ENCODE results near the gene NLGN1.
A peak's percentile ranks its signal among the peaks of the same experiment; 100 is the strongest.

The NLGN1 gene

DNA sequence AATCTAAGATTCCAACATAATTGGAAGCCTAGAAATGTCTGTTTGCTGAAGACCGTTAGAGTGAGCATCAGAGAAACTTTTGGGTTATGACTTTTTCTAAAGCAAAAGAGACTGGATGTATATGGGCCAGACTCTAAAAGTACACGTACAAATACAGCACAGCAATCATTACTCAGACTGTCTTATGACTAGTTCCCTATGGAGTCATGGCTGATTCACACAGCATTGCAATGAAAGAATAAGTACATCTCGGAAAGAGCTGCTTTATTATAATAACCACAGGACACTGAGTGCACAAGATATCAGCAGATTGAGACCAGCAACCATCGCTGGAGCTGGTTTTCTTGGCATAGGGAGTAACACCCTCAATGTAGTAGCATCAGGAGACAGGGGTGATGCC lies 618.6 kb downstream of the NLGN1 start:
- peak; percentile 53 for DNase-seq

DNA sequence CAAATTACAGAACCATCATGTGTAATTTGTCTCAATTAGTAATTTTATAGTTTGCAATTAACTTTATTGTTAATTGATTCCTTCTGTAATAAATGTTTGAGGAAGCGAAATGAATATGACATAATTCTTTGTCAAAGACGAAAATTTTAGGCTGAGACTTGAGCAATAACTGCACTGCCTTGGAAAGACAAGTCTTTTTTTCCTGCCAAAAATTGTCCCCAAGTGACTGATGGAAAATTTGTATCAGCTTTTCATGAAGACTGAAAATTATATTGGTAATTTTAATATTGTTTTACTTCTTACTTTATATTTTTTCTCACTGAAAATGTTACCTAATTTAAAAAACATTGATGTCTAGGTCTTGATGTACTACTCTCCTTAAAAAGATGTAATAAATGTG lies 622.6 kb downstream of the NLGN1 start:
- DNase-seq = no peak

DNA sequence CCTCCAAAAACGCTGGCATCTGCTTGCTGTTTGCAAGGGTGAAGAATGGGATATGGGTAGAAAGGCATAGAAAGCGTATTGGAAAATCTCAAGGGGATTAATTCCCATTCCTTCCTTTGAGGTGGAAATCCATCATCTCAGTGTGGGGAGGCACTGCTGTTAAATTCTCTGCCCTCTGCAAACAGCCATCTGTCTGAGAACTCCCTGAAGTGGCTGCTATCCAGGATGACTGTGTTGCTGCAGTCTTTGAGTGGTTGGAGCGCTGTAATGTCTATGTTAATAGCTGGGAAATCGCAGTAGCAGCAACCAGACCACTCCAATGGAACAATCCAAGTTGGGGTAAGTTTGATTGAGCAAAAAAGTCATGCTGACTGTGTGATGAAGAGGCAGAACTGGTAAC lies 625.9 kb downstream of the NLGN1 start:
- no peak for DNase-seq

DNA sequence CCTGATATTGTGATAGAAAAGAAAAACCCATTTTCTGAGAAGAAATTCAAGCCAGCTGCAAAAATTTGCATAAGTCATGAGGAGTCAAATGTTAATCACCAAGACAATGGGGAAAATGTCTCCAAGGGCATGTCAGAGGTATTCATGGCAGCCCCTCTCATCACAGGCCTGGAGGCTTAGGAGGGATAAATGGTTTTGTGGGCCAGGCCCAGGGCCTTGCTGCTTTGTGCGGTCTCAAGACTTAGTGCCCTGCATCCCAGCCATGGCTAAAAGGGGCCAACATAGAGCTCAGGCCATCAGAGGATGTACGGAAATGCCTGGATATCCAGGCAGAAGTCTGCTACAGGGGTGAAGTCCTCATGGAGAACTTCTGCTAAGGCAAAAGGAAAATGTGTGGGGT lies 631.1 kb downstream of the NLGN1 start:
- DNase-seq = no peak

DNA sequence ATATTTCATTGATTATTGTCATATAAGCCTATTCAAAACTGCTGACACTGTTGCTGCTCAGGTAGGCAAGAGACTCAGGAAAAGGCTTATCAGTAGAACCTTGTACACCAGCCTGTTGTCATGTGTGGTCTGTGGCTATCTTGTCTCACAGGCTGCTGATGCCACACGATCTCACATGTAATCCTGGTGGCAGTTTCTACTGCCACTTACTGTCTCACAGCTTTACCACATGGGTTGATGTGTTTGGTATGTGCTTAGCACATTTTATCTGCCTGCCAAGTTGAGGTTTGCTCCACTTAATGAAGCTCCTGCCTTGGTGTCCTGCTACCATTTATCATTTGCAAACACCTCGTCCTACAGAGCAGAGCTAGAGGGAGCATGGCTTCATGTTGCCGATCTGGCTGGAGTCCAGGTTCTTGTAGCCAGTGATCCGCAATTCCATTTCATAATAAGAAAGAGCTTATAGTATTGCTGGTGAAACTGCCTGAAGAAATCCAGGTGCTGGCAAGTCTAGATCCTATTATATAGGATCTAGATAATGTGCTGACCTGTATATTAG lies 637.9 kb downstream of the NLGN1 start:
- DNase-seq = no peak

DNA sequence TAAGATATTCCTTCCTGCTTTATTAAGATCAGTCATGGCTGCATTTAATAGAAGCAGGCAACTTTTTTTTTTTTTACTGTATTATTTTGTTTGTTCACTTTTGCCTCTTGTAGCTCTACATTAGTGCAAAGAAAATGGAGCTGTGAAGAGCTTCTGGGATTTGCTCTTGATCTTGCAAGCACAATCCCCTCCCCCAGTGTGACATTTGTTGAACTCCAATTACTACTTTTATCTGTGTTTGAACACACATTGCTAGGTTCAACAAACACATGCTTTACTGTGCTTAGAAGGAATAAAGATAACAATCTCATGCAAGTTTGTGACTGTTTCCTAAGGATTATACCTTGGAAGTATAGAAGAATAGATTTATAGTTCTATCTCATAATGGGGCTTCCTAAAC lies 648.8 kb downstream of the NLGN1 start:
- DNase-seq = no peak

DNA sequence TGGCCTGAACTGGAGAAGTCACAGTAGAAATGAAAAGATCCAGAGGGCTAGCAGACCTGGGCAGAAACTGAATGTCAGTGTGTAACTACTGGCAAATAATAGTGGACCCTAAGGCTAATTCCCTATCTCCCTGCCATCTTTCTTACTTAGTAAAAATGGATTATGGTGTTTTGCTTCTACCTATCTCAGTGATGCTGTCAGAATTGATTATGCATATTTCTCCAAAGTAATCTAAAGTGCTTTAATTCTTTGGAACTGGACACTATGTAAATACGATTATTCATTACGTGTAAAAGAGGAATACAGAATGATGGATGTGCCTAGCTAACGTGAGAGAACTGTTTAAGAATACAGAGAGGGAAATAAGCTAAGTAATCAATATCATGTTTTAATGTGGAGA lies 651.9 kb downstream of the NLGN1 start:
- no peak for DNase-seq

DNA sequence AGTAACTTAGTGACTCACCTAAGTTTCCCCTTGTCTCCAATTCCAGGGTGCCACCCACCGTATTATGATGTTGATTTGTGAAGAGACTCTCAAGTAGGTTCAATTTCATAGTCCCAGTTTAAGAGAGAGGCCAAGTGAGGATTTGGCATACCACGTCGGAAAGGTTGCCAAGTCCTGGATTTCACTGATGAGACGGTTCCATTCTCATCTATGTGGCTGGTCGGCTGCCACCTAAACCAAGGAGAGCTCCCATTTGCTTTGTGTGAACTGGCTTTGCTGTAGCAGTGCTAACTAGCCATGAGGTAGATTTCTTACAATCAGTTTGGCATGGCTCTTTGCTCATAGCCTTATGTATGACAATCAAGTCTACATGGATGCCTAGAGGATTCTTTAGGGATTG lies 653.6 kb downstream of the NLGN1 start:
- no peak for DNase-seq

DNA sequence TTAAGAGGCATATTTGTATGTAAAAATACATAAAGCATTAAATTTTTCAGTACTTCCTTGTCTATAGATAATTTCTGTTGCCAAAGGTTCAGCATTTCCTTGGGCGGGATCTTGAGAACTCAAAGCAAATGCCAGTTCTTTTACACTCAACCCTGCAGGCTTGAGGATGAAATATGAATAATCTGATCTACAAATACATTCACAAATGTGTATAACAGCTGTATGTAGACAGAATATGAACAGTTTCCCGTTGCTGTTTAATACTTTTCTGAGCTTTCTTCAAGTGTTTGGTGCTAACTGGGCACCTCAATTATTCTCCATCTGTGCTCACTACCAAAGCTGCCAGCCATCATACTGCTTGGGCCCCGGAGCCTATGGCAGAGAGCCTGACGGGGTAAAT lies 661.3 kb downstream of the NLGN1 start:
- DNase-seq = no peak

DNA sequence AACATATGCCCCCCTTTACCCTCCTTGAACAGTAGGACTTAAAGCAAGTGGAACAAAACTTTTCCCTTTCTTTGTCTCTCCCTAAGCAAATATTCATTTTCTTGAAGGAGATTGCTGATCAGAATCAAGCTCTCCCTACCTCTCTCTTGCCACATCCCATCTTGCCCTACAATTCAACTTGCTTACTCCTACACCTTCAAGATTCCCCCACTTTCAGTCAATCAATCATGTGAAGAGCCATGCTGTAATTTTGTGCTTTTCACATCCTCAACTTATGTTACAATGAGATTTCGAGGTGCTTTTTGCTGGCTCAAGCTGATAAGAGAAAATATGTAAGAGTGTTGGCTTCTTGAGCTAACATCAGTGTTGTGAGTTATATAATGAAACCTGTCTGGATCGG lies 662.9 kb downstream of the NLGN1 start:
- no peak for DNase-seq

DNA sequence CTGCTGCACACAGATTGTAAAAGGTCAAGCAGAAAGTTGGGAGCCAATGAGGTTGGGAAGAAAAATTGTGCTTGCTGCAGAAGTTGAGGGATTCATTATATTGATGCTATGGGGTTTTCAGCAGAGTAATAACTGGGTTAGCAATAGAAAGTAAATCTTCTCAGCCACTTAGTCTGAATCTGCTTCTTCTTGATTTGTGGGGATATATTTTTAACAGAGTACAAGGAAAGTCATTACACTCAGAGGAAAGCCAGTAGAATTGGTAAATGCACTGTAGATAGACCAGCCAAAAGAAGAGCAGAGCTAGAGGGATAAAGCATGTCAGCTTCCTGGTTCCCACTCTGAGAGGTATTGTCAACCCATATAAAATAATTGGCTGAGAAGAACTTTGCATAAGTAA lies 663.6 kb downstream of the NLGN1 start:
- no peak for DNase-seq

DNA sequence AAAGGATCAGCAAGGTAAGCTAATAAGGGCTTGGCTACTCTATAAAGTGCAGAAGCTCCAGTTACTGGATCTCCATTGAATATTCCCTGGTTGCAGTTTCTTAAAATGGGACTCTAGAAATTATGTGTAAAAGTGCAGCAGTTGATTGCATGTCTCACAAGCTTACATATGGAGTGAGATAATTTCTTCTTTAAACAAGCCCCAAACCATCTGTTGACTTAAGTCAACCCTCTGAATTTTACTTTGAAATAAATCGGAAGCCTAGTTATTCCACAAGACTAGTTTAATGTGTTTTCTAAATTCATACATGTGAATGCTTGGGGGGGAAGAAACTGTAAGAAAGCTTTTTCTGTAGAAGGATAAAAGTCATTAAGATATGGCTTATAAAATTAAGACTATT lies 664.2 kb downstream of the NLGN1 start:
- no peak for DNase-seq

DNA sequence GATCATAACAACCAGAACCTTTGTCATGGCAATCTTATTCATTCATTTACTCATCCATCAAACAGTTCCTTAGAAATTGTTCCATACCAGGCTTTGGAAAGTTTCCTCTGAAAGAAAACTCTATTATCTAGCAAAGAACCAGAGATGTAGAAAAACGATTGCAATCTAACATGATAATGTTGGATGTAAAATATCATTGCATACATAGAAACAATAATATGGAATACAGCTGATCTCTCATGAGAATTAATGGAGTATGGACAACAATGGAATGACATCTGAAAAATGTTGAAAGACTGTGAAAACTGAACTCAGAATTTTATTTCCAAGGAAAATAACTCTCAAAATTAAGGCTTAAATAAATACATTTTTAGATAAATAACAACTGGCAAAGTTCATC lies 665.4 kb downstream of the NLGN1 start:
- no peak for DNase-seq

DNA sequence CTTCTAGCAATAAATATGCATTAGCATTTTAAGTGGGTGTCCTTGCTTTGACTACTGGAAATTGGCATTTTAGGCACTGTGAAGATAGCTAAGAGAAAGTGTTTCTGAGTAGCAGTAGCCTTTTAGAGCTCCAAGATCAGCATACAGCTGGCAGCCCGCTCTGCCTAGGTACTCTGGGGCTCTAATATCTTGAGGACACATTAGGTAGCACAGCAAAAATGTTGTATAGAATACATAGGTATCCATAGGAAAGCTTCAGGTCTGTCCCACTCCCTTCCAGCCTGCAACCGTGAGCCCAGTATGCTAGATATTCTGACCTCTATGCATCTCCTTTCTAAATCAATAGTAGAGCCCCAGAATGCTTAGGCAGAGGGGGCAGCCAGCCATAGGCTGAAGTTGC lies 670.5 kb downstream of the NLGN1 start:
- no peak for DNase-seq

DNA sequence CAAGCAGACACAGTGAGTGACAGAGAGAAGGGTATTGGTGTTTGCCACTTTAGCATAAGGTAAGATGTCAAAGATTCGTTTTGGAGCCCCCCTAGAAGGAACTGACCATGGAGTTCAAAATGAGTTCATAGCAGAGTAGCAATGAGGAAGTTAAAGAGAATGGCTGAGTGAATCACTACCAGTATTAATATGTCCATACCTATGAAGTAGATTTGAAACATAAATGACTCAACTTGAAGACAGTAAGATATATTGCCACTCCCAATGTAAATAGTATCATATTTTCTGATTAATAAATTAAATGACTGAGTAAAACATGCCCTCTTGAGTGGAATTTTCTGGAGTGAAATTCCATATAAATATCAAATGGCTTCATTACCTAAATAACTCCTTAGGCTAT lies 675.1 kb downstream of the NLGN1 start:
- no peak for DNase-seq

DNA sequence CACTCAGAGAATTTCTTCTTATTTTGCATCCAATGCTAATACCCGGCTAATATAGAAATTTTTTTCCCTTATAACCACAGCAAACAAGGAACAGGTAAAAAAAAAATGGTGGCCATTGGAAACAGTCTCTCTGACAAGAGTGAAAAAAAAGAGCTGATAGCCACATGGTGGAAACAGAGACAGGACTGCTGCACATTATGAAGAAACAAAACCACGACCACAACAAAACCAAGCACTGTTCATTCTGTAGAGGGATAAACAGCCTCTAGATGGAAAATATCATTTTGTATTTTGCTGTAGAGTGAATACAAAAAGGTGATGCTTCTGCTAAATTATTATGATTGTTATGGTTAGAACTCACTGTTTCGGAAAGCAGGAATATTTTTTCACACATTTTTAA lies 686.2 kb downstream of the NLGN1 start:
- no peak for DNase-seq

DNA sequence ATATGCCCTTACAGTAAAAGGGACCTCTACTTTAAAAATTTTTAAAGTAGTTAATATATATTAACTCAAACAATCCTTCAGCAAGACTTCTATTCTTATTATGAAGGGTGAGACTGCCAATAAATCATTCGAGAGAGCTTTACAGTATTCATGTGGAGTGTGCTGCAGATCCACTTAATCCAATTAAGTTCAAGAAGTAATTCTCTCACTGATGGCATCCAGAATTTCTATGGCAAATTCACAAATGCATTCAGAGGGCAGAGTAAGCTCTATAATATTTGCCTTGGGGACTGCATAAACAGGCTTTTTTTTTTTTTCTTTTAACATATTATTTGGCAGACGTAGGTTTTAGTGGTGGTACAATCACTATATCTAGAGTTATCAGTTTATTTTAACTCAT lies 692.0 kb downstream of the NLGN1 start:
- DNase-seq = no peak

DNA sequence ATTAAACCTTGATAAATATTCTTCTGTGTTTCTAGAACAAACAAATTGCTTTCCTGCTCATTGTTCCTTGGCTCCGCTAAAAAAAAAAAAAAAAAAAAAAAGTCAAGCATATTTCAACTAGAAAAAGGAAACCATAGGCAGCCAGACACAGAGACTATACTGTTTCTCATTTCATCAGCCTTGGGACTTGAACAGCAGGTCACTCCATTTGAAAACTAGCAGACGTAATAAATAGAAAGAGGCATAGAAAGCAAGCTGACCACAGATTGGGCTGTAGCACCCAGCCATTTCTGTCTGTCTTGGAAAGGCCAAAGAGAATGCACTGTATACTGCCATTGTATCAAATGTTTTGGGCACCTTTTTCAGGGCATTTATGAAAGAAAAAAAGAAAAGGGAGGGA lies 697.1 kb downstream of the NLGN1 start:
- DNase-seq = no peak

DNA sequence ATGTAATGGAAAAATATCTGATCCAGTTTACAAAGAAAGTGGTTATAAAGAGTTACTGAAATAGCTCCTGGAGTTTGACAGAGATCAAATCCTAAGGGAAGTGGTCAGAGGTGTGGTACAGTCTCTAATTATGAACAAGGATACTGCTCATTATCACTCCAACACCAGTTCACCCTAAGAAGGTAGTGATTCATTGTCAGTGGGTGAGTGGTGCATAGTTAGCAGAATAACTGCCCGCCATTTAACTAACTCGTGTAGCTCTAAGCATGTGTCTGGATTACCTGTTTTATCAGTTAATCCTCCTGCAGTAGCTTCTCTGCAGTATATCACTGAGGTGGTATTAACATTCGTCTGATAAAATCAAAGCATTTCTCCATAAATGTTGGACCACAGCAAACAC lies 700.1 kb downstream of the NLGN1 start:
- no peak for DNase-seq

DNA sequence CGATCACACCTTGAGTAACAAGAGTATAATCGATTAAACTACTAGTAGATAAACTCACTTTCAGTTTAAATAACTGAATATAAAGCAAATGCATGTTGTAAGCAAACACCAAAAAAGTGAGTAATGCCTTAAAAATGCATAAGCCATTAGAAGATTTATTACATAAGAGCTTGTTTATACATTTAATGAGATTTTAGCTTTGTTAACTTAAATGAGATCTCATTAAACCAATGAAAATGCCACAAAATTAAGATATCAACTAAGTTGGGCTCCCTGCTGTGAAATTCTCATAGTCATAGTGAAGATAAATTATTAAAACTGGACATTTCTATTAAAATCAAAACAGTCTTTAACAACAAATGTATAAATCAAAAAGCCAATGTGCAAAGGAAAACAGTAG lies 701.2 kb downstream of the NLGN1 start:
- no peak for DNase-seq

DNA sequence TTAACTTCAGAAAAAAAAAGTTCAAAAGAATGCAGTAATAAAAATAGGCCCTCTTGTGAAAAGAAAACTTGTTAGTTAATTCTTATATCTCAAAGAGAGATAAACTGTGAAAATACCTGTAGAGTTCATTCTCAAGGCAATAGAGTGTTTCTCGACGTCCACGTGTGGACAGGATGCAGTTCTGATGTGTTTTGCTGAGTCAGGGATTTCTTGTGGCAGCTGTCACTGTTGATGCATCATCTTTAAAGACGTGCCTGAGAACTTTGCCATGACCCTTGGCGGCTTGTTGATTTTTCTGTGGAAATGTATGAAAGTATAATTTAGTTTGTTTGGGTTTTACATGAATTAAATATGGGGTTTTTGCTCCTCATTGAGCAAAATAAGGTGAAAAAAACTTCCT lies 702.2 kb downstream of the NLGN1 start:
- no peak for DNase-seq

DNA sequence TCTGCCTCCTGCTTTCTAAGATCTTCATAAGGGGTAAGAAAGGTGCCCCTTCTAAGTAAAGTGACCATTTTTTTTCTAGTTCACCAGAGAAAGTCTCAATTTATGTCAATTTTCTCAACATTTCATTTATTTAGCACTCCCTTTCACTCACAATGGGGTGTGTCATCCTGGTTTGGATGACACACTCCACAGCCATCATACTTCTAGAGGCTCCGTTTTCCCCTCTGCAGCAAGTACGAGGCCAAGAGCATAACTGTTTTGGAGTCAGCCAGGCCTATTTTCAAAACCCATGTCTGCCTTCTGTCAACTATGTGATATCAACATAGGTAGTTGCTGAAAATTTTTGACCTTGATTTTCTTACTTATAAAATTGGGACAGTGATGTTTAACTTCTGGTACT lies 703.2 kb downstream of the NLGN1 start:
- DNase-seq = no peak

DNA sequence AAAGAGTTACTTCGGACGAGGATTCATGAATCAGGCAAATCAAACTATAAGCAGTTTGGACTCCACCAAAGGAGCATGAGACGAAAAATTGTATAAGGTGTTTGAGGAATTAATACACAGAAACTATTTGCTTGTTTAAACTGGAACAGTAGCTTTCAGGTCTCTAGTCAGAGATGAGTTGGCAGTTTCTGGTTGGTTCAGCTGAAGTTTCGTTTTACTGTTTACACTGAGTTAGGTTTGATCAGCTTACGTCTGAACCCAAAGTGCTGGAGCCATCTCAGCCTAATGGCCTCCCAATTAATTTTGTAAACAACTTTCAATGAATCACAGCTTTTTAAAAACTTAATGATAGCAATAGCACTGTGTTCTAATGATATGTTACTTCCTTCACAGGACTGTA lies 703.7 kb downstream of the NLGN1 start:
- no peak for DNase-seq

DNA sequence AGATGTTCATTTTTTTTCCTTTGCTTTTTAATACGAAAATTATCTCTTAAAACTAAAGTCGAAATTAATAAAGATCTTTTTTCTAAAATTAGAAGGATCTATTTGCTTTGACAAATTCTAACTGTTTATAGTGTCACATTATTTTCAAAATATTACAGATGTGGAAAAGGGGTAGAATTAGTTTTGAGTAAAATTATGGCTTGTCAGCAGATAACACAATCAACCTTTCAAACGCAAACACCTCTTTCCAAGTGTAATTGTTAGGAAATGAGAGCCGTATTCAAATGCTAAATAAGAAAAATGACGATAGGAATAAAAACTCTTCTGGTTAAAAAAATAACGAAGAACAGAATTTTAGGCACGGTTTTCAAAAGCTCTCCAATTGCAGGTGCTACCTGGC lies 704.7 kb downstream of the NLGN1 start:
- DNase-seq = no peak

DNA sequence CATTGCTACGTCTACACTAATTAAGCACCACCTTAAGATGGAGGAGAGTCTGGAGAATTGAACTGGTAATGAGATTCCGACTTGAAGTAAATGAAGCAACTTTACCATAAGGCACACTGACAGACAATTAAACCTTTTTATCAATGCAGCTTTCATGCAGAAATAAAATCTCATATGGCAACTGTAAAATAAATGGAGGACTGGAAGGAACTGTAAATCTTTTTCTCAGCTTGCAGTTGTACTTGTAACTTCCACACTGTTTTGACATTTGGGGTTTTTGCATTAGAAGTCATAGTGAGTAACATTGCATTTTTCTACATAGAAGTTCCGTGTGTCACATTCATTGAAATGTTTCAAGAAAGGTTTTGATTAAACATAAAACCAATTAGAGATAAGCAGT lies 705.3 kb downstream of the NLGN1 start:
- no peak for DNase-seq

DNA sequence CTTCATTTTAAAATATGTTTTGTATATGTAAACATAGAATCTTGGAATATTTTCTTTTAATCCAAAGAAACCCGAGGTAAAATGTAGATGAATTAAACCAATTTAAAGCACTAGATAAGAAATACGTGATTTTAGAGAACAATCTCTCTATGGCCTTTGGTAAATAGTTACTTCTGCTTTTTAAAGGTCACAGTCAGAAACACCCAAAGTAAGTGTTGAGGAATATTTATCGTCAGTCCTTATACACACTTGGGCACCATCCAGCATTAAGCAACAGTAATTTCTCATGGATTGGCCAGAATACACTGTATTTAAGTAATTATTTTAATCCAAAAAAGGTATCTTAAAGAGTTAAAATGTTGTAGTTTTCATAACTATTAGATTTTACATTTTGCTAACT lies 713.2 kb downstream of the NLGN1 start:
- DNase-seq = no peak
